ENCODE data around the gene C10orf95. TPM values are rescaled to one million over a fixed set of nuclear protein-coding genes. Genes with fewer than 3 reads are reported as not detected.

C10orf95 gene
- total RNA-seq, 1 experiment from 2014 or later: 0.21 TPM

GRCh38 chr10:102435529-102436233 lies 15.7 kb downstream of the C10orf95 start:
- peak overlapping the region in 1 of 2 experiments; percentile 27; a peak in 1 of 4 replicates for H3K4me3 ChIP-seq (ENCODE audit: low read depth in 2 of 2, low read length in 2 of 2)
- peaks cover 14% of the 10 kb centered on the region for H3K4me1 ChIP-seq (ENCODE audit: control insufficient read depth, insufficient read depth, low read length)
- no peak for DNase-seq (ENCODE audit: low read depth, low spot score)
- in situ Hi-C loops (cut with HindIII; ENCODE audit: low pct_unique_long_range_greater_than_20kb, low sequenced_read_pairs): no loop called here
- no peak overlapping the region for H3K27ac ChIP-seq (ENCODE audit: low read length)
- no TSS peak for BruUV-seq (replicated peaks)
- H3K36me3 ChIP-seq (ENCODE audit: control insufficient read depth, insufficient read depth, low read length): no peaks in the 10 kb centered on the region; the same call in 1 of the 2 replicates
- no peaks in the 10 kb centered on the region for H3K9me3 ChIP-seq (ENCODE audit: control insufficient read depth, insufficient read depth, low read depth, low read length)
- no peaks in the 10 kb centered on the region for H3K27me3 ChIP-seq (ENCODE audit: control insufficient read depth, insufficient read depth, low read length)
- ChIA-PET CTCF (no interaction called here), POLR2A (interaction anchor here (0.5 kb wide), 2 partner anchors 193 to 366 kb away, joined by 3 to 4 read pairs; no protein-coding TSS in a partner anchor)
- ATAC-seq: no peak
- TF ChIP-seq POLR2AphosphoS5 (IDR thresholded peaks at IDR 0.05; ENCODE audit: low read depth, low read length) (no peak), SIN3A (IDR thresholded peaks at IDR 0.05; ENCODE audit: borderline replicate concordance, insufficient read depth, low read depth, low read length) (no peak), CTCF (IDR thresholded peaks at IDR 0.05) (no peak), TCF7L2 (IDR thresholded peaks at IDR 0.05; ENCODE audit: low read depth, low read length) (no peak)
- TF ChIP-seq, protein P1, sequence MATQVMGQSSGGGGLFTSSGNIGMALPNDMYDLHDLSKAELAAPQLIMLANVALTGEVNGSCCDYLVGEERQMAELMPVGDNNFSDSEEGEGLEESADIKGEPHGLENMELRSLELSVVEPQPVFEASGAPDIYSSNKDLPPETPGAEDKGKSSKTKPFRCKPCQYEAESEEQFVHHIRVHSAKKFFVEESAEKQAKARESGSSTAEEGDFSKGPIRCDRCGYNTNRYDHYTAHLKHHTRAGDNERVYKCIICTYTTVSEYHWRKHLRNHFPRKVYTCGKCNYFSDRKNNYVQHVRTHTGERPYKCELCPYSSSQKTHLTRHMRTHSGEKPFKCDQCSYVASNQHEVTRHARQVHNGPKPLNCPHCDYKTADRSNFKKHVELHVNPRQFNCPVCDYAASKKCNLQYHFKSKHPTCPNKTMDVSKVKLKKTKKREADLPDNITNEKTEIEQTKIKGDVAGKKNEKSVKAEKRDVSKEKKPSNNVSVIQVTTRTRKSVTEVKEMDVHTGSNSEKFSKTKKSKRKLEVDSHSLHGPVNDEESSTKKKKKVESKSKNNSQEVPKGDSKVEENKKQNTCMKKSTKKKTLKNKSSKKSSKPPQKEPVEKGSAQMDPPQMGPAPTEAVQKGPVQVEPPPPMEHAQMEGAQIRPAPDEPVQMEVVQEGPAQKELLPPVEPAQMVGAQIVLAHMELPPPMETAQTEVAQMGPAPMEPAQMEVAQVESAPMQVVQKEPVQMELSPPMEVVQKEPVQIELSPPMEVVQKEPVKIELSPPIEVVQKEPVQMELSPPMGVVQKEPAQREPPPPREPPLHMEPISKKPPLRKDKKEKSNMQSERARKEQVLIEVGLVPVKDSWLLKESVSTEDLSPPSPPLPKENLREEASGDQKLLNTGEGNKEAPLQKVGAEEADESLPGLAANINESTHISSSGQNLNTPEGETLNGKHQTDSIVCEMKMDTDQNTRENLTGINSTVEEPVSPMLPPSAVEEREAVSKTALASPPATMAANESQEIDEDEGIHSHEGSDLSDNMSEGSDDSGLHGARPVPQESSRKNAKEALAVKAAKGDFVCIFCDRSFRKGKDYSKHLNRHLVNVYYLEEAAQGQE (IDR thresholded peaks at IDR 0.05; ENCODE audit: insufficient read depth in 1 of 2, low read depth in 2 of 2, low read length in 1 of 2): no peak
- intact Hi-C loops (cut with micrococcal nuclease; ENCODE audit: unreplicated experiment): no loop called here

DNA sequence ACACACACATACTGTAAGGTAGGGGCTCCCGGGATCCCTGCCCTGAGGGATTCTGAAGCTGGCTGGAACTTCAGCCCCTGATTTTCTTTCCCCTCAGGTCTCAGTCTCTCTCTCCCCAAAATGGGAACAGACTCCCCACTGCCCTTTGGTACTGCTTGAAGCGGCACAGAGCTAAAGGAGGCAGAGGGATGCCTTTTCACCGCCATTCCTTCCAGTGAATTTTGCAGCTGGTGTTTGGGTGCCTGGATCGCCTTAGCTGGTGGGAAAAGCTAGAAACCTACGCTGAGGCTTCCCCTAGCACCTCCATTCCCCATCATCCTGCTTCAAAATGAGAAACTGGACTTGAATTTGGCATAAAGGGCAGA lies 16.2 kb downstream of the C10orf95 start:
- DNase-seq (ENCODE audit: low read depth, low spot score): no peak
- in situ Hi-C loops (cut with HindIII; ENCODE audit: low pct_unique_long_range_greater_than_20kb, low sequenced_read_pairs): no loop called here
- Histone ChIP-seq H3K4me1 (ENCODE audit: control insufficient read depth, insufficient read depth, low read length) (peaks cover 14% of the 10 kb centered on the region), H3K4me3 (ENCODE audit: low read depth in 2 of 2, low read length in 2 of 2) (peak overlapping the region in 1 of 2 experiments; percentile 10; a peak in 1 of 4 replicates), H3K36me3 (ENCODE audit: control insufficient read depth, insufficient read depth, low read length) (no peaks in the 10 kb centered on the region; the same call in 1 of the 2 replicates), H3K27ac (ENCODE audit: low read length) (no peak overlapping the region), H3K9me3 (ENCODE audit: control insufficient read depth, insufficient read depth, low read depth, low read length) (no peaks in the 10 kb centered on the region), H3K27me3 (ENCODE audit: control insufficient read depth, insufficient read depth, low read length) (no peaks in the 10 kb centered on the region)
- intact Hi-C loops (cut with micrococcal nuclease; ENCODE audit: unreplicated experiment): no loop called here
- no peak for ATAC-seq
- ChIA-PET CTCF (interaction anchor here (0.6 kb wide), 1 partner anchor 100 kb away, joined by 3 read pairs; no protein-coding TSS in a partner anchor), POLR2A (interaction anchor here (0.5 kb wide), 1 partner anchor 193 kb away, joined by 3 read pairs; no protein-coding TSS in a partner anchor)
- no TSS peak for BruUV-seq (replicated peaks)
- TF ChIP-seq CTCF (IDR thresholded peaks at IDR 0.05): no peak
- TF ChIP-seq TCF7L2 (IDR thresholded peaks at IDR 0.05; ENCODE audit: low read depth, low read length): no peak
- TF ChIP-seq SIN3A (IDR thresholded peaks at IDR 0.05; ENCODE audit: borderline replicate concordance, insufficient read depth, low read depth, low read length): no peak
- TF ChIP-seq, protein P1 (IDR thresholded peaks at IDR 0.05; ENCODE audit: insufficient read depth in 1 of 2, low read depth in 2 of 2, low read length in 1 of 2): no peak
- no peak for TF ChIP-seq POLR2AphosphoS5 (IDR thresholded peaks at IDR 0.05; ENCODE audit: low read depth, low read length)

Data from Panc1 (cell line).